Right cardiac atrium (tissue), 5 donors: Measurements from ENCODE around the gene FAM107B. TPM values are rescaled to one million over a fixed set of nuclear protein-coding genes. Genes with fewer than 3 reads are reported as not detected.

Experiments used
- polyA plus RNA-seq: library from polyadenylated mRNA; stranded (reverse); fragments of 200-250 nt; gene quantifications from one replicate; pipeline ENCODE4 v1.2.3, GENCODE V29; 2013
- total RNA-seq, 4 donors: library from RNA; stranded (reverse); fragmentation: NEBNext Ultra II Directional; extraction: Animal tissue kit (Norgen Biotek cat#: 25700); gene quantifications; one replicate each; pipeline ENCODE4 v1.2.1, GENCODE V29; 2021
- donor health status: healthy with polysubstance abuse.
- donor health status: DM: no; HTN: yes; CAD: no.
- donor health status: DM: no; HTN: no; CAD: no.
- donor health status: DM: no; HTN: yes; CAD: no; lungs with severe emphysema.
- donor health status: DM: yes; HTN: yes; CAD: no.

The FAM107B gene
- total and polyA plus RNA-seq, 5 donors, result 4.3 to 18.7 (median 8.0) TPM

Other genes starting within 250 kb of the FAM107B start
- gene CDNF, start 63.1 kb upstream of the FAM107B start, total RNA-seq, result 1 to 10 TPM; 1.9 to 6.7 (median 2.6) TPM
- 4.5 TPM for gene CDNF, start 63.1 kb upstream of the FAM107B start, polyA plus RNA-seq
- gene HSPA14, start 63.4 kb upstream of the FAM107B start, total RNA-seq, result 10 to 100 TPM in 1 of 4 donors, 1 to 10 TPM in 3; 7.4 to 10.0 (median 8.9) TPM
- 9.5 TPM for gene HSPA14, start 63.4 kb upstream of the FAM107B start, polyA plus RNA-seq
- 1 to 10 TPM; 4.6 to 6.1 (median 5.4) TPM for gene MSANTD7, start 63.4 kb upstream of the FAM107B start, total RNA-seq
- gene MSANTD7, start 63.4 kb upstream of the FAM107B start, polyA plus RNA-seq, result 2.5 TPM
- 1 to 10 TPM; 4.4 to 7.3 (median 5.7) TPM for gene SUV39H2, start 104.0 kb upstream of the FAM107B start, total RNA-seq
- gene SUV39H2, start 104.0 kb upstream of the FAM107B start, polyA plus RNA-seq, result 1.7 TPM
- gene DCLRE1C, start 179.2 kb upstream of the FAM107B start, total RNA-seq, result 1 to 10 TPM; 3.8 to 4.6 (median 4.3) TPM
- 2.2 TPM for gene DCLRE1C, start 179.2 kb upstream of the FAM107B start, polyA plus RNA-seq
- gene MEIG1, start 184.5 kb upstream of the FAM107B start, total RNA-seq, result not detected
- gene MEIG1, start 184.5 kb upstream of the FAM107B start, polyA plus RNA-seq, result 0.34 TPM